NCI-H2107 treated with DMSO at 0.1 percent for 48 hours (cell line): ENCODE measurements around the gene BNC2.
A peak's percentile ranks its signal among the peaks of the same experiment; 100 is the strongest.
"Not testable (repeated sequence)": the region's sequence is repeated elsewhere in the genome, so short reads cannot be mapped to it uniquely, and the experiment has no call there.

Source experiments
- DNase-seq: peaks from one replicate; lab custom pipeline; 2025; ENCODE audit not compliant: unreplicated experiment; lab: John Stamatoyannopoulos, UW

Gene BNC2

GRCh38 chr9:16461137-16461840 is 409.2 kb downstream of the BNC2 start:
- peak; percentile 33 for DNase-seq

DNA sequence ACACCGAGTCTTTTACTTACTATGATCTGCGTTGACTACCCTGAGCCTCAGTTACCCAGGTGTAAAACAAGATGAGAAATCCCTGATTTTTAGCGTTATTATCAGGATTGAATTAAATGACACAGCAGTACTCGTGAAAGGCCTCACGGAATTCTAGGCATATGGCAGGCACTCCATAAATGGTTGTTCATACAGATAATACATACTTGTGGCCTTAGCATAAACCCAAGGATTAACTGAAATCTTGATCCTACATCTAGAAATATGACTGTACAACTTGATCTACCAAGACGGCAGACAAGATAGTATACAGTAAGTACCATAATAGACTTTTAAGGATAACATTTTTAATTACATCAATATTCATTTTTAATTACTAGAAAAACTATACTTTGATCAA is 409.8 kb downstream of the BNC2 start:
- DNase-seq, result no peak

- no peak for DNase-seq
Observed at GRCh38 chr9:16459421-16460148, 410.9 kb downstream of the BNC2 start.

DNA sequence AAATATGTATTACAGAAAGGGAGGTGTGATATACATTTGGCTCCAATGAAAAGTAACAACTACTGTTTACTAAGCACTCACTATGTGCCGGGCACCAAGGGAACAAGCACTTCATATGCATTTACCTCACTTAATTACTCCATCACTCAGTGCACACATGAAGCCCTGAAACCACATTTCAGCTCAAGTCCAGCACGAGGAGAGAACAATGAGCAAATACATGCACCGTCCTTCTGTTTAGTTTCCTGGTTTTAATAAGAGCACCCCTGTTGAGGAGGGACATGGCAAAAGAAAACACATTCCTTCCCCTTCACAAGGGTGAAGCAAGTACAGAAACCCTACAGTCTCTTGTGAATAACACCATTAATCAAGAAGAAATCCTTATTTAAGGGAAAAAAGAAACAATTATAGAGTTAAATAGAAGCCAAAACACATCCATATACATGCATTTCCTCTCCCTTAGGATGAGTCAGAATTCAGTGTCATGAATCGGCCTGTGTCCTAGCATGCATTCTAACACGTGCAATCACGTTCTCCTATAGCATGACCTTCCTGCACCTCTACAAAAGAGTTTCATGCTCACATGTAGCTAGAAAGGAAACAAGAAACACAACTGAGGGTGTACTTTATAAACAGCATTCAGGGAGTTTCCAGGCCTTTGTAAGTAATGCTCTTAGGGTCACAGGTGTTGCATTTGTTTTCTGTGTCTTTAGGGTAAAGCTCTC is 411.6 kb downstream of the BNC2 start:
- peak; percentile 33 for DNase-seq

GRCh38 chr9:16455842-16456241 is 414.6 kb downstream of the BNC2 start:
- no peak for DNase-seq

GRCh38 chr9:16453390-16453789 is 417.1 kb downstream of the BNC2 start:
- DNase-seq, result peak; percentile 48

DNA sequence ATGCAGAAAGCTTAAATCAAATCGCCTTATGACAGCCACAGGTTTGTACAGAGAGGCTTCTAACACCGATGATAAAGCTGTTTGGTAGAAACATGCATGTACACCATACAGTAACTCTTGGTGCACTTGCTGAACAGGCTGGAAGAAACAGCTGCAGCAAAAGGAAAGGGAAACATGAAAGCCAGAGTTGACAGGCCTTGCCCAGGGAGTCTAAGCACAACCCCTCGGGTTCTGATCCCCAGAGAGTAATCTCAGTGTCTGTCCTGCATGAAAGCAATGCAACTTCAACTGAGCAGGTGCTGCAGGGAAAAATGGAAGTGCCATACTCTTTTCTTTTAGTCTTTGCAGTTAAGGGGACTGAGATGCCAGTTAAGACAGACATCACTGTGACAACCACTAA is 419.9 kb downstream of the BNC2 start:
- DNase-seq, result peak; percentile 10

DNA sequence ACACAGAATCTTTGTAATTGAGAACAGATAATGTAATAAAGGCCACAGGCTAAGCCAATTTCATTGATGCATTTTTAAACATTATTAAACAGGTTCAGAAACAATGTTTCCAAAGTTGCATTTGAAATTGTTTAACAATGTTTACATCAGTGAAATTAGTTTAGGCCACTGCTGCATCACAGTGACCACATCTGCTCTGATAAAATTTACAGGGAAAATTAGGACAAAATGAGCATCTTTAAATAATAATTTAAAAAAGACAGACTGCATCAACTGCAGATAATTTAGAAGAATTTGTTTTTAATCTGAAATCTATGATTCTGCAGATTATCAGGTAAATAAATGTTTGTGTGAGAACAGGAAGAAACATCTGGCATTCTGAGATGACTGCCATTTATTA is 420.4 kb downstream of the BNC2 start:
- DNase-seq, result no peak

DNA sequence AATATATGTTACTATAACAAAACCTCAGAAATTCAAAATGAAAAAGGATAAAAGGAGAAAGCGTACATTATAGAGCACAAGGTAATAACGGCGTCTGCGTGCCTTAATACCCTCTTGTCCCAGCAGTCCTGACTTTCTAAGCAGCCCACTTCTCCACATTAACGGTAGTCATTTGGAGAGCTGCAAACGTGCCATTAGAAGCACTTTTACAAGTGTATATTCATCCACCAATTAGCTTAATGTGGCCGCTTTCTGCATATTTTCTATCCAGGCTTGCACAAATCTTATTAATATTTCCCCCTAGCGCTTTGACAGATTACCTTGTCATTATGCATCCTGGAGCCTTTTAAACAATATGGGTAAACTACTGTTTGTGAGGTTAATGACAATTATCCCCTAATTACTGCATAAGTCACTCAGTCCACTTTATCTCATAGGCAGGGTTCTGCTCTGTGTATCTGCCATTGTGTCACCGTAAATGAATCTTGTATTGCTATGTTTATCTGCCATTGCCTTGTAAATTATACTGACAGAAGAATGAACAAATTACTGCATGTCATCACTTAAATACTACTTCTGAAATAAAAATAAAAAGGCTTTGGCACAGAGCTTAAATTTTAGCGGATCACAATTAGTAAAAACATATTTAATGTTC is 421.3 kb downstream of the BNC2 start:
- DNase-seq, result no peak

- no peak for DNase-seq
Observed at GRCh38 chr9:16447946-16448345, 422.5 kb downstream of the BNC2 start.

DNA sequence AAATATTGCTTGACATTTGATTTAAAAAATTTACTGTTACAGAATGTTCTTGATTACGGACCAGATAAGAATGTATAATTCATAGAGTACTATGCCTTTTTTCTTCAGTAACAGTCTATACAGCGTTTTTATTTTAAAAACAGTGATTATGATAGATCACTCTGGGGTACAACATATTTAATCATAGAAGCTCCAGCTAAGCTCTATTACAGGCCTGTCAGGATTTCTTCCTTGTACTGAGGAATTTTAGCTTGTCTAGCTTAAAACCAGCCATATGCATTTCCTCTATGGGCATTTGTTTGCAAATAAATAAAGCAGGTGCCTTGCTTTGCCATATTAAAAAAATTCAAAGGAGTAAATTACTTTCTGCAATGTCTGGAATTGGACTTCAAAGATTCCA is 423.8 kb downstream of the BNC2 start:
- DNase-seq, result no peak

- peak; percentile 20 for DNase-seq
Observed at GRCh38 chr9:16445141-16445920, 425.1 kb downstream of the BNC2 start.

DNA sequence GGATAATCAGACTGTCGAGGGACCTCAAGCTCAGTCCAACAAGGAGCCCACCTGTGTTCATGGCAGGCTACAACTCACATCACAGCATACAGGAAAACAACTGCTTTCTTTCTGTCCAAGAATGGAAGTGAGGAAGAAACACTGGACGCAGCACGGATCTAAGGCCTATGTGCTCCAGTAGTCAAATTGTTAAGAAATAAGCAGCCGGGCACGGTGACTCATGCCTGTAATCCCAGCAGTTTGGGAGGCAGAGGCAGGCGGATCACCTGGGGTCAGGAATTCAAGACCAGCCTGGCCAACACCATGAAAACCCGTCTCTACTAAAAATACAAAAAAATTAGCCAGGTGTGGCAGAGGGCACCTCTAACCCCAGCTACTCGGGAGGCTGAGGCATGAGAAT is 427.8 kb downstream of the BNC2 start:
- DNase-seq, result no peak

DNA sequence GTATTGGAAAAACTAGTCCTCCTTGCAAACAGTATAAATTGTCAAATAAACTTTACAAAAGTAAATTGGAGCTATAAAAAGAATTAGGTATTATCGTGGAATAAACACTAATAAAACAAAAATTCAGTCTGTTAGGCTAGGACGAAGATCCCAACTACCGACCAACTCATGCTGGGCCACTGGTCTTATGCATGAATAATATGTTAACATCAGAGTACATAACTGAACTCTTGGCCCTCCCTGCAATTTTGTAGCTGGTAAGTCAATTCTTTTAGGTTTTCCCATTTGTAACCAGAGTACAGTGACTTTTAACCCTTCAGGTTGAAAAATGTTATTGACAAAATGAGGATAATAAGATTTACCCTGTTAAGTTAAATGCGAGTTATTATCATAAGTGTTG is 428.7 kb downstream of the BNC2 start:
- no peak for DNase-seq

DNA sequence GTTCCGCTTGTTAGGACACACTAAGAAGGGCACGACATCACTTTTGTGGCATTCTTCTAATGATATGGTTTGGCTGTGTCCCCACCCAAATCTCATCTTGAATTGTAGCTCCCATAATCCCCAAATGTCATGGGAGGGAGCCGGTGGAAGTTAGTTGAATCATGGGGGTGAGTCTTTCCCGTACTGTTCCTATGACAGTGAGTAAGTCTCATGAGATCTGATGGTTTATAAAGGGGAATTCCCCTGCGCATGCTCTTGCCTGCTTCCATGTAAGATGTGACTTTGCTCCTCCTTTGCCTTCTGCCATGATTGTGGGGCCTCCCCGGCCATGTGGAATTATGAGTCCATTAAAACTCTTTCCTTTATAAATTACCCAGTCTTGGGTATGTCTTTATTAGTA is 431.6 kb downstream of the BNC2 start:
- DNase-seq, result not testable (repeated sequence)

DNA sequence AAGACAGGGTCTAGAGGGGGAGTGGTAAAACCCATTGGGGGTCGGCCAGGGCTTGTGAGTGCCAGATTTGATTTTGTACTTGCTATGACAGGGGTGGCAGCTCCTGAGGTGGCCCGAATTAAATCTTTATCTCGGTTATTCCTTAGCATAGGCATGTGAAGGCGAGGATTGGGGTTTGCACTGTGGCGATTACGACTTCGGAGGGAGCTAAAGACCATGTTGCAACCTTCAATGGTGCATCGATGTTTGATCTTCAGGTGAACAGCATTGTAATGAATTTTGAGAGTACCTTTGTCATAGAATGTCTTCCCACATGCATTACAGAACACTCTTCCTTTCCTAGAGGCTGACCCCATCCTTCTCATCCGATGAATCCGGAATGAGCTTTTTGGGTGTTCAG is 433.9 kb downstream of the BNC2 start:
- DNase-seq, result no peak

DNA sequence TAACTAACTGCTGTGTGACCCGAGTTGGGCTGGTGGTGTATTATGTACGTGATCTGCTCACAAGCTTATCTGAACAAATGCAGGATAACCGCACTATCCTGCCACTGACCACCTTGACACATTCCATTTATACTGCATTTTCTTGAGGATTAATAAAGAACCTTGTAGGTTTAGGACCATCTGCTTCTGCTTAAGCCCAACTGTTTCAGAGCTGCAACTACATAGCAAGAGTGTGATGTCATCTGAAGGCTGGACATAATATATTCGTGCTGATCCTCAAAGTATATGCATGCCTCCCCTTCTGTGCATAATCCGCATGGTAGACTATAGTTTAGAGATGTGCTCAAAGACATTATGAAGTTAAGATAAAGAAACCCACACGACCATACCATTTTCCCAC is 435.9 kb downstream of the BNC2 start:
- DNase-seq, result no peak

DNA sequence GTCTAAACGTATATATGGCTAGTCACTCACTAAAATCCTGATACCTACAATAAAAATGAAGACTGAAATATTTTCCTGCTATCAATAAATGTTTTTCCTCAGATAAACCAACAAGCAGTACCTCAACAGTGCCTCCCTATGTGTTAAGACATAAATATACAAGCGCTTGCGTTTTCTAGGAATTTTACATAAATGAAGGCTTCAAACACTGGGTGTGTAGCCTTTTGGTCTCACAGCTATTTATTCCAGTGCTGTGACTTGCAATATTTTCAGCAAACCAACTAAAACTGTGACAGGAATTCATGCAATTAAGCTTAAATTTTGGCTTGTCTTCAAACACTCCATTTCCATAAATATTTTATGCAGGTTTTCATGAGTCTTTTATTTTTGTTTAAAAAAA is 437.0 kb downstream of the BNC2 start:
- DNase-seq, result no peak

DNA sequence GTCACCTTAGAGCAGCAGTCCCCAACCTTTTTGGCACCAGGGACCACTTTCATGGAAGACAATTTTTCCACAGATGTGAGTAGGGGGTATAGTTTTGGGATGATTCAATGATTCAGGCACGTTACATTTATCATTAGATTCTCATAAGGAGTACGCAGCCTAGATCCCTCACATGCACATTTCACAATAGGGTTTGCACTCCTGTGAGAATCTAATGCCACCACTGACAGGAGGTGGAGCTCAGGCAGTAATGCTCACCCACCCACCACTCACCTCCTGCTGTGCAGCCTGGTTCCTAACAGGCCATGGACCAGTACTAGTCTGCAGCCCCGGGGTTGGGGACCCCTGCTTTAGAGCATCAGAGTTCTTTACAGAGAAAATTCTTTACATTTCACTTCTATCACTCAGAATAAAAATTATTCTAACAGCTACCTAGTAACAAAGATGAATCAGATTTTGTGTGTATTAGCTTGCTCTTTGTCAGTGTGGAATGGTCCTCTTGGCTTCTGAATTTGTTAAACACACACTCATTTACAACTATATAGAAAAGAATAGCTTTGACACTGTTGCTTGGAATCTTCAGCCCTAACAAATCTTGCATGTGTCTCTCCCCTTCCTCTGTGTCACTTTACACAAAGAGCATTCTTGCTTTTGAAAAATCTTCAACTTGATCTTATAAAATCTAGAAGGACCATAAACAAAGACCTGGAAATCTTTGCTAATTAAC is 438.6 kb downstream of the BNC2 start:
- no peak for DNase-seq

DNA sequence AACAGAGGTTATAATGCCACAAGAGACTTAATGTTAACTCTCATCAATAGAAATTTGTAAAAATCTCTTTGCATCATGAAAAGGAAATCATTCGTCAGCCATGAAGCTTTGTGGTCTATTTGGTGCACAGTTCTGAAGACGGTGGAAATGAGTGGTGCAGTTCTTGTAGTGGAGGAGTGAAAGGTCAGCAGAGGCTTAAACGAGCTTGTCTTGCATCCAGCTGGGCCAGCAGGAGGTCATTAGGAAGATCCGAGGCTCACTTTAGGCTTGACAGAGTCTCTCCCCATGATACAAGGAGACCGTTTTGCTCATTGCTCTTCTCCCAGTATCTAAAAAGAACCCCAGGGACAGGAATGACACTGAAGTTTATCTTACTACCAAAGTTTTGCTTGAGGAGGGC is 440.8 kb downstream of the BNC2 start:
- DNase-seq, result no peak
